ENCODE results near the gene KTI12. TPM values are rescaled to one million over a fixed set of nuclear protein-coding genes. Genes with fewer than 3 reads are reported as not detected.

Gene KTI12
- total and polyA plus RNA-seq, 4 donors = 4.1 to 7.7 (median 5.8) TPM

DNA sequence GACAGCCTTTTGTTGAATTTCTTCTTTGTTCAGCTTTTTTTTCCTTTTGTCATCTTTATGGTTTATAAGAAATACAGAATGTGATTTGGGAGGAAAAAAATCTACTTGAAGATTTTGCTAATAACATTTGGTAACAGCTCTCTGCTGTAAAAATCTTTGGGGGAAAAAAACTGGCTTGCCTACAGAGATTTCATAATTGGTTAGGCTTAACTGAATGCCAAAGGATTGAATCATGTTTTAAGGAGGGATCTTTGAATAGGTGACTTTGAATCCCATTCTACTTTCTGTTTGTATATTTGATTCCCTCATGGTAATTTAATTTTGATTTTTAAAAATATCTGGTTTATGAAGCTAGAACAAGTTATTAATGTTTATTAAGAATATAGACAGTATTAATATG, 25.7 kb upstream of the KTI12 start:
- Histone ChIP-seq H3K27ac (ENCODE audit: low read depth in 1 of 2, low read length in 2 of 2) (no peak overlapping the region), H3K27me3 (ENCODE audit: control insufficient read depth in 4 of 4, insufficient read depth in 4 of 4, low read length in 3 of 4) (no peaks in the 10 kb centered on the region), H3K4me1 (ENCODE audit: control insufficient read depth in 4 of 4, insufficient read depth in 4 of 4, low read length in 3 of 4) (peaks cover 0 to 24% (median 16%) of the 10 kb centered on the region in 4 donors), H3K4me3 (ENCODE audit: low read depth in 1 of 3, low read length in 3 of 3) (no peak overlapping the region), H3K9me3 (ENCODE audit: control insufficient read depth in 4 of 4, low read length in 3 of 4) (no peaks in the 10 kb centered on the region), H3K36me3 (ENCODE audit: control insufficient read depth in 4 of 4, insufficient read depth in 3 of 4, low read depth in 1 of 4, low read length in 3 of 4) (peaks cover 3 to 21% (median 15%) of the 10 kb centered on the region in 4 donors), H3K9ac (ENCODE audit: low read depth in 1 of 2, low read length in 2 of 2) (no peak overlapping the region)
- no peak for TF ChIP-seq HNF4A (conservative IDR thresholded peaks at IDR 0.05)
- no peak for TF ChIP-seq TAF1 (conservative IDR thresholded peaks at IDR 0.05)
- TF ChIP-seq, protein P1, sequence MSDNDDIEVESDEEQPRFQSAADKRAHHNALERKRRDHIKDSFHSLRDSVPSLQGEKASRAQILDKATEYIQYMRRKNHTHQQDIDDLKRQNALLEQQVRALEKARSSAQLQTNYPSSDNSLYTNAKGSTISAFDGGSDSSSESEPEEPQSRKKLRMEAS (IDR thresholded peaks at IDR 0.05) = no peak
- TF ChIP-seq YY1 (IDR thresholded peaks at IDR 0.05) = no peak
- TF ChIP-seq RAD21 (IDR thresholded peaks at IDR 0.05) = no peak
- no peak for TF ChIP-seq ZBTB33 (IDR thresholded peaks at IDR 0.05)
- no peak for TF ChIP-seq HNF4G (IDR thresholded peaks at IDR 0.05)
- TF ChIP-seq, protein P2, sequence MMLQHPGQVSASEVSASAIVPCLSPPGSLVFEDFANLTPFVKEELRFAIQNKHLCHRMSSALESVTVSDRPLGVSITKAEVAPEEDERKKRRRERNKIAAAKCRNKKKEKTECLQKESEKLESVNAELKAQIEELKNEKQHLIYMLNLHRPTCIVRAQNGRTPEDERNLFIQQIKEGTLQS (IDR thresholded peaks at IDR 0.05) = no peak
- no peak for TF ChIP-seq FOXA1 (IDR thresholded peaks at IDR 0.05)
- no peak for TF ChIP-seq FOXA2 (IDR thresholded peaks at IDR 0.05)
- no peak for TF ChIP-seq SP1 (IDR thresholded peaks at IDR 0.05)
- TF ChIP-seq EGR1 (IDR thresholded peaks at IDR 0.05; ENCODE audit: low read depth in 2 of 2) = no peak
- no peak for DNase-seq (ENCODE audit: low spot score)

- WGBS = 82% methylated on average over 1 of the region's 1 CpG
- no peak overlapping the region for H3K9ac ChIP-seq (ENCODE audit: low read depth in 1 of 2, low read length in 2 of 2)
- H3K4me1 ChIP-seq (ENCODE audit: control insufficient read depth in 4 of 4, insufficient read depth in 4 of 4, low read length in 3 of 4) = peaks cover 2 to 33% (median 27%) of the 10 kb centered on the region in 4 donors
- no peak overlapping the region for H3K4me3 ChIP-seq (ENCODE audit: low read depth in 1 of 3, low read length in 3 of 3)
- H3K9me3 ChIP-seq (ENCODE audit: control insufficient read depth in 4 of 4, low read length in 3 of 4) = no peaks in the 10 kb centered on the region
- no peak for DNase-seq (ENCODE audit: low spot score)
- H3K27ac ChIP-seq (ENCODE audit: low read depth in 1 of 2, low read length in 2 of 2) = no peak overlapping the region
- H3K36me3 ChIP-seq (ENCODE audit: control insufficient read depth in 4 of 4, insufficient read depth in 3 of 4, low read depth in 1 of 4, low read length in 3 of 4) = peaks cover 3 to 13% (median 7%) of the 10 kb centered on the region in 4 donors
- no peak for TF ChIP-seq JUND (IDR thresholded peaks at IDR 0.05)
- TF ChIP-seq, protein P3, sequence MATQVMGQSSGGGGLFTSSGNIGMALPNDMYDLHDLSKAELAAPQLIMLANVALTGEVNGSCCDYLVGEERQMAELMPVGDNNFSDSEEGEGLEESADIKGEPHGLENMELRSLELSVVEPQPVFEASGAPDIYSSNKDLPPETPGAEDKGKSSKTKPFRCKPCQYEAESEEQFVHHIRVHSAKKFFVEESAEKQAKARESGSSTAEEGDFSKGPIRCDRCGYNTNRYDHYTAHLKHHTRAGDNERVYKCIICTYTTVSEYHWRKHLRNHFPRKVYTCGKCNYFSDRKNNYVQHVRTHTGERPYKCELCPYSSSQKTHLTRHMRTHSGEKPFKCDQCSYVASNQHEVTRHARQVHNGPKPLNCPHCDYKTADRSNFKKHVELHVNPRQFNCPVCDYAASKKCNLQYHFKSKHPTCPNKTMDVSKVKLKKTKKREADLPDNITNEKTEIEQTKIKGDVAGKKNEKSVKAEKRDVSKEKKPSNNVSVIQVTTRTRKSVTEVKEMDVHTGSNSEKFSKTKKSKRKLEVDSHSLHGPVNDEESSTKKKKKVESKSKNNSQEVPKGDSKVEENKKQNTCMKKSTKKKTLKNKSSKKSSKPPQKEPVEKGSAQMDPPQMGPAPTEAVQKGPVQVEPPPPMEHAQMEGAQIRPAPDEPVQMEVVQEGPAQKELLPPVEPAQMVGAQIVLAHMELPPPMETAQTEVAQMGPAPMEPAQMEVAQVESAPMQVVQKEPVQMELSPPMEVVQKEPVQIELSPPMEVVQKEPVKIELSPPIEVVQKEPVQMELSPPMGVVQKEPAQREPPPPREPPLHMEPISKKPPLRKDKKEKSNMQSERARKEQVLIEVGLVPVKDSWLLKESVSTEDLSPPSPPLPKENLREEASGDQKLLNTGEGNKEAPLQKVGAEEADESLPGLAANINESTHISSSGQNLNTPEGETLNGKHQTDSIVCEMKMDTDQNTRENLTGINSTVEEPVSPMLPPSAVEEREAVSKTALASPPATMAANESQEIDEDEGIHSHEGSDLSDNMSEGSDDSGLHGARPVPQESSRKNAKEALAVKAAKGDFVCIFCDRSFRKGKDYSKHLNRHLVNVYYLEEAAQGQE (IDR thresholded peaks at IDR 0.05) = no peak
- no peak for TF ChIP-seq GABPA (IDR thresholded peaks at IDR 0.05 in 1 of 2, conservative IDR thresholded peaks at IDR 0.05 in 1 of 2)
- TF ChIP-seq EGR1 (IDR thresholded peaks at IDR 0.05; ENCODE audit: low read depth in 2 of 2) = no peak
- no peak for TF ChIP-seq SP1 (IDR thresholded peaks at IDR 0.05)
- TF ChIP-seq, protein P1 (IDR thresholded peaks at IDR 0.05) = no peak
- no peak for TF ChIP-seq HNF4A (conservative IDR thresholded peaks at IDR 0.05)
- no peak for TF ChIP-seq RXRA (IDR thresholded peaks at IDR 0.05)
- TF ChIP-seq RAD21 (IDR thresholded peaks at IDR 0.05) = no peak
- no peak for TF ChIP-seq TAF1 (conservative IDR thresholded peaks at IDR 0.05)
- TF ChIP-seq CTCF (IDR thresholded peaks at IDR 0.05; ENCODE audit: low read depth, low read length, missing input control) = no peak
- no peak for TF ChIP-seq NR2F2 (IDR thresholded peaks at IDR 0.05)
- no peak for TF ChIP-seq ZBTB33 (IDR thresholded peaks at IDR 0.05)
- no peak for TF ChIP-seq HNF4G (IDR thresholded peaks at IDR 0.05)
- TF ChIP-seq FOXA2 (IDR thresholded peaks at IDR 0.05) = no peak
- no peak for TF ChIP-seq FOXA1 (IDR thresholded peaks at IDR 0.05)
- TF ChIP-seq, protein P2 (IDR thresholded peaks at IDR 0.05) = no peak
- no peak for TF ChIP-seq YY1 (IDR thresholded peaks at IDR 0.05)
- H3K27me3 ChIP-seq (ENCODE audit: control insufficient read depth in 4 of 4, insufficient read depth in 4 of 4, low read length in 3 of 4) = no peaks in the 10 kb centered on the region
These were observed 24.3 kb upstream of the KTI12 start for GRCh38 chr1:52057876-52058415.

Measured in liver (tissue), 9 donors.